Neural progenitor cell (in vitro differentiated cells): ENCODE measurements around the gene TNK2. TPM values are rescaled to one million over a fixed set of nuclear protein-coding genes. Genes with fewer than 3 reads are reported as not detected.

Experiments
- DNase-seq: peaks from one replicate; pipeline ENCODE4 v3.0.0-alpha.2; 2016; ENCODE audit warnings: low spot score
- H2AFZ ChIP-seq: fragments of 200-600 bp; sonication (generic); replicated peaks from 2 replicates; pipeline ENCODE4 v1.6.1; 2016; ENCODE audit warnings: antibody characterized with exemption
- H3F3A ChIP-seq: fragments of 200-600 bp; sonication (generic); 2 replicates; pipeline ENCODE4 v1.6.1; 2016; ENCODE audit warnings: antibody characterized with exemption, low read depth
- H3K27ac ChIP-seq: fragments of 200-600 bp; sonication (generic); 2 replicates; pipeline ENCODE4 v1.5.1; 2016; ENCODE audit warnings: mild to moderate bottlenecking
- H3K27me3 ChIP-seq: fragments of 200-600 bp; sonication (generic); 2 replicates; pipeline ENCODE4 v1.6.1; 2016; ENCODE audit warnings: mild to moderate bottlenecking, moderate library complexity
- H3K36me3 ChIP-seq: fragments of 200-600 bp; sonication (generic); 2 replicates; pipeline ENCODE4 v1.5.1; 2016
- H3K4me1 ChIP-seq: fragments of 200-600 bp; sonication (generic); 2 replicates; pipeline ENCODE4 v1.6.1; 2016; ENCODE audit warnings: mixed run types
- H3K4me2 ChIP-seq: fragments of 200-600 bp; sonication (generic); 2 replicates; pipeline ENCODE4 v1.6.1; 2016
- H3K4me3 ChIP-seq: fragments of 200-600 bp; sonication (generic); 2 replicates; pipeline ENCODE4 v1.5.1; 2016
- H3K79me2 ChIP-seq: fragments of 200-600 bp; sonication (generic); 2 replicates; pipeline ENCODE4 v1.6.1; 2016; ENCODE audit warnings: low read depth
- H3K9ac ChIP-seq: fragments of 200-600 bp; sonication (generic); 2 replicates; pipeline ENCODE4 v1.6.1; 2016
- H3K9me3 ChIP-seq: fragments of 200-600 bp; sonication (generic); 2 replicates; pipeline ENCODE4 v1.5.1; 2016; ENCODE audit warnings: low read depth
- H4K20me1 ChIP-seq: fragments of 200-600 bp; sonication (generic); 2 replicates; pipeline ENCODE4 v1.6.1; 2016; ENCODE audit warnings: low read depth
- H3K27ac Mint-ChIP-seq: 3 replicates; pipeline ENCODE4 v1.8.0; 2021; ENCODE audit warnings: mixed read lengths
- H3K27me3 Mint-ChIP-seq: 2 replicates; pipeline ENCODE4 v1.8.0; 2022; ENCODE audit warnings: low read depth, mild to moderate bottlenecking, inconsistent platforms, moderate library complexity, mixed read lengths; ENCODE audit not compliant: insufficient read depth
- H3K36me3 Mint-ChIP-seq: 3 replicates; pipeline ENCODE4 v1.8.0; 2021; ENCODE audit warnings: mixed read lengths
- H3K4me1 Mint-ChIP-seq: 3 replicates; pipeline ENCODE4 v1.8.0; 2021; ENCODE audit warnings: mixed read lengths
- H3K4me3 Mint-ChIP-seq: 3 replicates; pipeline ENCODE4 v1.8.0; 2021; ENCODE audit warnings: mild to moderate bottlenecking, moderate library complexity, mixed read lengths
- H3K9me3 Mint-ChIP-seq: 3 replicates; pipeline ENCODE4 v1.8.0; 2020; ENCODE audit warnings: mixed read lengths
- CTCF ChIP-seq: fragments of 200-600 bp; sonication (generic); IDR thresholded peaks from 2 replicates; pipeline ENCODE4 v1.5.1; 2017; ENCODE audit warnings: antibody characterized with exemption, mild to moderate bottlenecking
- EZH2 ChIP-seq: fragments of 200-600 bp; sonication (generic); IDR thresholded peaks from 2 replicates; pipeline ENCODE4 v1.6.1; 2017; ENCODE audit warnings: antibody characterized with exemption, mild to moderate bottlenecking, moderate library complexity
- EZH2phosphoT487 ChIP-seq: fragments of 200-600 bp; sonication (generic); IDR thresholded peaks from 2 replicates; pipeline ENCODE4 v1.6.1; 2017; ENCODE audit warnings: antibody characterized with exemption
- total RNA-seq: library from RNA; depleted of rRNA; stranded (reverse); fragments of >200 nt; gene quantifications from 2 replicates; pipeline ENCODE4 v1.2.3, GENCODE V29; 2015; ENCODE audit warnings: low replicate concordance

TNK2 gene
- total RNA-seq, 1 donor from 2014 or later = 5.4 TPM

- no peak for DNase-seq
- no peaks in the 10 kb centered on the region for H3F3A ChIP-seq
- Mint-ChIP-seq H3K4me1 (peaks cover 3% of the 10 kb centered on the region), H3K27me3 (peaks cover 4% of the 10 kb centered on the region), H3K27ac (no peak overlapping the region), H3K36me3 (peaks cover 3% of the 10 kb centered on the region), H3K9me3 (no peaks in the 10 kb centered on the region), H3K4me3 (no peak overlapping the region)
- no peaks in the 10 kb centered on the region for H3K27me3 ChIP-seq
- H3K4me2 ChIP-seq = no peak overlapping the region
- H2AFZ ChIP-seq = no peak overlapping the region
- no peaks in the 10 kb centered on the region for H3K9me3 ChIP-seq
- no peak overlapping the region for H3K9ac ChIP-seq
- no peaks in the 10 kb centered on the region for H3K36me3 ChIP-seq
- TF ChIP-seq EZH2 = no peak
- no peak for TF ChIP-seq EZH2phosphoT487
- no peak for TF ChIP-seq CTCF
- no peak overlapping the region for H3K27ac ChIP-seq
- no peak overlapping the region for H3K4me3 ChIP-seq
- H3K4me1 ChIP-seq = no peaks in the 10 kb centered on the region
- H4K20me1 ChIP-seq = no peaks in the 10 kb centered on the region
- no peaks in the 10 kb centered on the region for H3K79me2 ChIP-seq
These were observed 39.4 kb downstream of the TNK2 start for GRCh38 chr3:195868866-195869412.

- no peak overlapping the region for H3K4me2 ChIP-seq
- H3K9me3 Mint-ChIP-seq = no peaks in the 10 kb centered on the region
- H3K36me3 Mint-ChIP-seq = peaks cover 3% of the 10 kb centered on the region
- no peaks in the 10 kb centered on the region for H4K20me1 ChIP-seq
- H3K9ac ChIP-seq = no peak overlapping the region
- H3K4me1 ChIP-seq = no peaks in the 10 kb centered on the region
- peaks cover 3% of the 10 kb centered on the region for H3K4me1 Mint-ChIP-seq
- no peaks in the 10 kb centered on the region for H3F3A ChIP-seq
- no peak overlapping the region for H2AFZ ChIP-seq
- H3K27me3 Mint-ChIP-seq = peaks cover 2% of the 10 kb centered on the region
- no peak for DNase-seq
- no peak overlapping the region for H3K27ac ChIP-seq
- TF ChIP-seq CTCF (no peak), EZH2phosphoT487 (no peak), EZH2 (no peak)
- no peaks in the 10 kb centered on the region for H3K27me3 ChIP-seq
- no peaks in the 10 kb centered on the region for H3K36me3 ChIP-seq
- no peak overlapping the region for H3K4me3 Mint-ChIP-seq
- H3K4me3 ChIP-seq = no peak overlapping the region
- H3K79me2 ChIP-seq = no peaks in the 10 kb centered on the region
- no peak overlapping the region for H3K27ac Mint-ChIP-seq
- H3K9me3 ChIP-seq = no peaks in the 10 kb centered on the region
These were observed 40.0 kb downstream of the TNK2 start for GRCh38 chr3:195868336-195868865.

- Histone ChIP-seq H3F3A (no peaks in the 10 kb centered on the region), H2AFZ (no peak overlapping the region), H3K4me2 (no peak overlapping the region), H3K4me1 (no peaks in the 10 kb centered on the region), H3K27me3 (no peaks in the 10 kb centered on the region), H4K20me1 (no peaks in the 10 kb centered on the region), H3K4me3 (no peak overlapping the region), H3K9ac (no peak overlapping the region), H3K9me3 (no peaks in the 10 kb centered on the region), H3K79me2 (no peaks in the 10 kb centered on the region), H3K27ac (no peak overlapping the region), H3K36me3 (no peaks in the 10 kb centered on the region)
- no peak for DNase-seq
- no peak overlapping the region for H3K27ac Mint-ChIP-seq
- peaks cover 7% of the 10 kb centered on the region for H3K4me1 Mint-ChIP-seq
- no peaks in the 10 kb centered on the region for H3K9me3 Mint-ChIP-seq
- TF ChIP-seq EZH2phosphoT487 = no peak
- TF ChIP-seq CTCF = no peak
- TF ChIP-seq EZH2 = no peak
- peaks cover 3% of the 10 kb centered on the region for H3K36me3 Mint-ChIP-seq
- no peak overlapping the region for H3K4me3 Mint-ChIP-seq
- peaks cover 4% of the 10 kb centered on the region for H3K27me3 Mint-ChIP-seq
These were observed 40.6 kb downstream of the TNK2 start for GRCh38 chr3:195867631-195868335.
